ENCODE measurements around the gene HOGA1. TPM values are rescaled to one million over a fixed set of nuclear protein-coding genes. Genes with fewer than 3 reads are reported as not detected.

HOGA1 gene
- polyA plus RNA-seq, 1 of the 3 experiments (the other 2 are of a cell fraction): 2.9 TPM

DNA sequence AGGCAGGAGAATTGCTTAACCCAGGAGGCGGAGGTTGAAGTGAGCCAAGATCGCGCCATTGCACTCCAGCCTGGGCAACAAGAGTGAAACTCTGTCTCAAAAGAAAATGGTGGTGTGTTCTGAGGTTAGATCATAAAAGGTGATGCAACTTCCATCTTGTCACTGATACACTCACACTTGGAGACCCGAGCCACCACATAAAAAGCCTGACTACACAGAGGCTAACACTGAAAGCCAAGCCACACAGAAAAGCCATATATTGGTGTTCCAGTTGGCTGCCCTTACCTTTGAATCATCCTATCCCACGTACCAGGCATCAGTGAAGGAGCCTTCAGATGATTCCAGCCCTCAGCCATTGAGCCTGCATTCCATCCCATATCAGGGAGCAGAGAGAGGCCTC is 45.1 kb downstream of the HOGA1 start:
- Histone ChIP-seq H3K9me3 (no peaks in the 10 kb centered on the region), H3K4me3 (ENCODE audit: low read depth in 2 of 2, low read length in 1 of 2) (no peak overlapping the region), H3K4me2 (no peak overlapping the region), H4K20me1 (ENCODE audit: insufficient read depth) (no peaks in the 10 kb centered on the region), H3K4me1 (ENCODE audit: control insufficient read depth in 1 of 2, insufficient read depth in 2 of 2, low read depth in 1 of 2, low read length in 1 of 2) (peaks cover 4% of the 10 kb centered on the region in 2 experiments; a peak in 2 of 4 replicates), H2AFZ (ENCODE audit: low read depth) (no peak overlapping the region), H3K36me3 (replicated peaks in 1 of 2; ENCODE audit: control insufficient read depth in 1 of 2, insufficient read depth in 2 of 2, low read length in 1 of 2) (no peaks in the 10 kb centered on the region), H3K79me2 (ENCODE audit: insufficient read depth) (peaks cover 17% of the 10 kb centered on the region), H3K27ac (ENCODE audit: low read depth in 2 of 2, low read length in 1 of 2) (no peak overlapping the region), H3F3A (replicated peaks; ENCODE audit: insufficient read depth) (peaks cover 6% of the 10 kb centered on the region), H3K9ac (no peak overlapping the region), H3K27me3 (ENCODE audit: insufficient read depth) (no peaks in the 10 kb centered on the region), H3K9me2 (no peaks in the 10 kb centered on the region)
- TF ChIP-seq FOXJ3 (CRISPR knock-in tag; IDR thresholded peaks at IDR 0.05) (no peak), EZH2phosphoT487 (IDR thresholded peaks at IDR 0.05; ENCODE audit: borderline replicate concordance, low read depth) (no peak), FOXM1 (IDR thresholded peaks at IDR 0.05; ENCODE audit: low read depth) (no peak), RCOR1 (IDR thresholded peaks at IDR 0.05; ENCODE audit: low read length) (no peak), MEF2A (IDR thresholded peaks at IDR 0.05; ENCODE audit: borderline replicate concordance, low read depth) (no peak), TEAD4 (IDR thresholded peaks at IDR 0.05; ENCODE audit: borderline replicate concordance, insufficient read depth) (no peak), RFX5 (IDR thresholded peaks at IDR 0.05; ENCODE audit: low read length) (no peak), EP300 (IDR thresholded peaks at IDR 0.05; ENCODE audit: borderline replicate concordance in 1 of 2, low read depth in 1 of 2, low read length in 1 of 2) (no peak), YY1 (IDR thresholded peaks at IDR 0.05; ENCODE audit: low read depth) (no peak)
- TF ChIP-seq, protein P1, sequence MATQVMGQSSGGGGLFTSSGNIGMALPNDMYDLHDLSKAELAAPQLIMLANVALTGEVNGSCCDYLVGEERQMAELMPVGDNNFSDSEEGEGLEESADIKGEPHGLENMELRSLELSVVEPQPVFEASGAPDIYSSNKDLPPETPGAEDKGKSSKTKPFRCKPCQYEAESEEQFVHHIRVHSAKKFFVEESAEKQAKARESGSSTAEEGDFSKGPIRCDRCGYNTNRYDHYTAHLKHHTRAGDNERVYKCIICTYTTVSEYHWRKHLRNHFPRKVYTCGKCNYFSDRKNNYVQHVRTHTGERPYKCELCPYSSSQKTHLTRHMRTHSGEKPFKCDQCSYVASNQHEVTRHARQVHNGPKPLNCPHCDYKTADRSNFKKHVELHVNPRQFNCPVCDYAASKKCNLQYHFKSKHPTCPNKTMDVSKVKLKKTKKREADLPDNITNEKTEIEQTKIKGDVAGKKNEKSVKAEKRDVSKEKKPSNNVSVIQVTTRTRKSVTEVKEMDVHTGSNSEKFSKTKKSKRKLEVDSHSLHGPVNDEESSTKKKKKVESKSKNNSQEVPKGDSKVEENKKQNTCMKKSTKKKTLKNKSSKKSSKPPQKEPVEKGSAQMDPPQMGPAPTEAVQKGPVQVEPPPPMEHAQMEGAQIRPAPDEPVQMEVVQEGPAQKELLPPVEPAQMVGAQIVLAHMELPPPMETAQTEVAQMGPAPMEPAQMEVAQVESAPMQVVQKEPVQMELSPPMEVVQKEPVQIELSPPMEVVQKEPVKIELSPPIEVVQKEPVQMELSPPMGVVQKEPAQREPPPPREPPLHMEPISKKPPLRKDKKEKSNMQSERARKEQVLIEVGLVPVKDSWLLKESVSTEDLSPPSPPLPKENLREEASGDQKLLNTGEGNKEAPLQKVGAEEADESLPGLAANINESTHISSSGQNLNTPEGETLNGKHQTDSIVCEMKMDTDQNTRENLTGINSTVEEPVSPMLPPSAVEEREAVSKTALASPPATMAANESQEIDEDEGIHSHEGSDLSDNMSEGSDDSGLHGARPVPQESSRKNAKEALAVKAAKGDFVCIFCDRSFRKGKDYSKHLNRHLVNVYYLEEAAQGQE (IDR thresholded peaks at IDR 0.05; ENCODE audit: low read depth, low read length): no peak
- TF ChIP-seq, protein P2, sequence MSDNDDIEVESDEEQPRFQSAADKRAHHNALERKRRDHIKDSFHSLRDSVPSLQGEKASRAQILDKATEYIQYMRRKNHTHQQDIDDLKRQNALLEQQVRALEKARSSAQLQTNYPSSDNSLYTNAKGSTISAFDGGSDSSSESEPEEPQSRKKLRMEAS (IDR thresholded peaks at IDR 0.05; ENCODE audit: low read depth): no peak
- TF ChIP-seq, protein P3, sequence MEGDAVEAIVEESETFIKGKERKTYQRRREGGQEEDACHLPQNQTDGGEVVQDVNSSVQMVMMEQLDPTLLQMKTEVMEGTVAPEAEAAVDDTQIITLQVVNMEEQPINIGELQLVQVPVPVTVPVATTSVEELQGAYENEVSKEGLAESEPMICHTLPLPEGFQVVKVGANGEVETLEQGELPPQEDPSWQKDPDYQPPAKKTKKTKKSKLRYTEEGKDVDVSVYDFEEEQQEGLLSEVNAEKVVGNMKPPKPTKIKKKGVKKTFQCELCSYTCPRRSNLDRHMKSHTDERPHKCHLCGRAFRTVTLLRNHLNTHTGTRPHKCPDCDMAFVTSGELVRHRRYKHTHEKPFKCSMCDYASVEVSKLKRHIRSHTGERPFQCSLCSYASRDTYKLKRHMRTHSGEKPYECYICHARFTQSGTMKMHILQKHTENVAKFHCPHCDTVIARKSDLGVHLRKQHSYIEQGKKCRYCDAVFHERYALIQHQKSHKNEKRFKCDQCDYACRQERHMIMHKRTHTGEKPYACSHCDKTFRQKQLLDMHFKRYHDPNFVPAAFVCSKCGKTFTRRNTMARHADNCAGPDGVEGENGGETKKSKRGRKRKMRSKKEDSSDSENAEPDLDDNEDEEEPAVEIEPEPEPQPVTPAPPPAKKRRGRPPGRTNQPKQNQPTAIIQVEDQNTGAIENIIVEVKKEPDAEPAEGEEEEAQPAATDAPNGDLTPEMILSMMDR (IDR thresholded peaks at IDR 0.05): no peak
- TF ChIP-seq, protein P4, sequence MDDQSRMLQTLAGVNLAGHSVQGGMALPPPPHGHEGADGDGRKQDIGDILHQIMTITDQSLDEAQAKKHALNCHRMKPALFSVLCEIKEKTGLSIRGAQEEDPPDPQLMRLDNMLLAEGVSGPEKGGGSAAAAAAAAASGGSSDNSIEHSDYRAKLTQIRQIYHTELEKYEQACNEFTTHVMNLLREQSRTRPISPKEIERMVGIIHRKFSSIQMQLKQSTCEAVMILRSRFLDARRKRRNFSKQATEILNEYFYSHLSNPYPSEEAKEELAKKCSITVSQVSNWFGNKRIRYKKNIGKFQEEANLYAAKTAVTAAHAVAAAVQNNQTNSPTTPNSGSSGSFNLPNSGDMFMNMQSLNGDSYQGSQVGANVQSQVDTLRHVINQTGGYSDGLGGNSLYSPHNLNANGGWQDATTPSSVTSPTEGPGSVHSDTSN (IDR thresholded peaks at IDR 0.05): no peak
- ChIA-PET POLR2A (no interaction called here), CTCF (interaction anchor here (0.8 kb wide), 1 partner anchor 76 kb away, joined by 3 read pairs; no protein-coding TSS in a partner anchor)
- WGBS (ENCODE audit: low lambda C conversion rate): 97% methylated on average over 5 of the region's 5 CpGs
- no peak for DNase-seq
